HL-60 (cell line): ENCODE data around the gene CYP17A1.

ENCODE experiments used
- TF ChIP-seq, protein P1 (sequence below): IDR thresholded peaks from one replicate; pipeline ENCODE4 v1.5.1; 2011; ENCODE audit warnings: low read length, control low read depth, inconsistent platforms; ENCODE audit not compliant: insufficient read depth
- TF ChIP-seq, protein P2 (sequence below): IDR thresholded peaks from 2 replicates; pipeline ENCODE4 v1.6.1; 2012; ENCODE audit warnings: low read depth; ENCODE audit not compliant: insufficient replicate concordance

DNA sequence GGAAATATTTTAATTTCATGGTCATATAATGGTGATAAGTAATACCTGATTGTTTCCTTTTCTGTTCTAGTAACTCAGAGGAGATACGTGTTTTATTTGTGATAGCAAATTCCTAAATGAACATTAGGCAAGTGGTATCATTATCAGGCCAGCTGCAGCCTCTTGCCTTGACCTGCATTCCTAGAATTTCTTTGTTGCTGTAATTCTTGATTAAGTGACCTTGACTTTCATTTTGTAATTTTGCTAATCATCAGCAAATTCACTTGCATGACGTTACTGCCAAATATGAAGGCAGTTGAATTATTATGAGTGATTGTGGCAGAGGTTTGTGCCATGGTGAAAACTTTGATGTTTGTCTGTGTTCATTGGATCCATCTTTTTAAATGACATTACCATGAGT, 26.4 kb upstream of the CYP17A1 start:
- TF ChIP-seq, protein P1, sequence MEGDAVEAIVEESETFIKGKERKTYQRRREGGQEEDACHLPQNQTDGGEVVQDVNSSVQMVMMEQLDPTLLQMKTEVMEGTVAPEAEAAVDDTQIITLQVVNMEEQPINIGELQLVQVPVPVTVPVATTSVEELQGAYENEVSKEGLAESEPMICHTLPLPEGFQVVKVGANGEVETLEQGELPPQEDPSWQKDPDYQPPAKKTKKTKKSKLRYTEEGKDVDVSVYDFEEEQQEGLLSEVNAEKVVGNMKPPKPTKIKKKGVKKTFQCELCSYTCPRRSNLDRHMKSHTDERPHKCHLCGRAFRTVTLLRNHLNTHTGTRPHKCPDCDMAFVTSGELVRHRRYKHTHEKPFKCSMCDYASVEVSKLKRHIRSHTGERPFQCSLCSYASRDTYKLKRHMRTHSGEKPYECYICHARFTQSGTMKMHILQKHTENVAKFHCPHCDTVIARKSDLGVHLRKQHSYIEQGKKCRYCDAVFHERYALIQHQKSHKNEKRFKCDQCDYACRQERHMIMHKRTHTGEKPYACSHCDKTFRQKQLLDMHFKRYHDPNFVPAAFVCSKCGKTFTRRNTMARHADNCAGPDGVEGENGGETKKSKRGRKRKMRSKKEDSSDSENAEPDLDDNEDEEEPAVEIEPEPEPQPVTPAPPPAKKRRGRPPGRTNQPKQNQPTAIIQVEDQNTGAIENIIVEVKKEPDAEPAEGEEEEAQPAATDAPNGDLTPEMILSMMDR = no peak
- TF ChIP-seq, protein P2, sequence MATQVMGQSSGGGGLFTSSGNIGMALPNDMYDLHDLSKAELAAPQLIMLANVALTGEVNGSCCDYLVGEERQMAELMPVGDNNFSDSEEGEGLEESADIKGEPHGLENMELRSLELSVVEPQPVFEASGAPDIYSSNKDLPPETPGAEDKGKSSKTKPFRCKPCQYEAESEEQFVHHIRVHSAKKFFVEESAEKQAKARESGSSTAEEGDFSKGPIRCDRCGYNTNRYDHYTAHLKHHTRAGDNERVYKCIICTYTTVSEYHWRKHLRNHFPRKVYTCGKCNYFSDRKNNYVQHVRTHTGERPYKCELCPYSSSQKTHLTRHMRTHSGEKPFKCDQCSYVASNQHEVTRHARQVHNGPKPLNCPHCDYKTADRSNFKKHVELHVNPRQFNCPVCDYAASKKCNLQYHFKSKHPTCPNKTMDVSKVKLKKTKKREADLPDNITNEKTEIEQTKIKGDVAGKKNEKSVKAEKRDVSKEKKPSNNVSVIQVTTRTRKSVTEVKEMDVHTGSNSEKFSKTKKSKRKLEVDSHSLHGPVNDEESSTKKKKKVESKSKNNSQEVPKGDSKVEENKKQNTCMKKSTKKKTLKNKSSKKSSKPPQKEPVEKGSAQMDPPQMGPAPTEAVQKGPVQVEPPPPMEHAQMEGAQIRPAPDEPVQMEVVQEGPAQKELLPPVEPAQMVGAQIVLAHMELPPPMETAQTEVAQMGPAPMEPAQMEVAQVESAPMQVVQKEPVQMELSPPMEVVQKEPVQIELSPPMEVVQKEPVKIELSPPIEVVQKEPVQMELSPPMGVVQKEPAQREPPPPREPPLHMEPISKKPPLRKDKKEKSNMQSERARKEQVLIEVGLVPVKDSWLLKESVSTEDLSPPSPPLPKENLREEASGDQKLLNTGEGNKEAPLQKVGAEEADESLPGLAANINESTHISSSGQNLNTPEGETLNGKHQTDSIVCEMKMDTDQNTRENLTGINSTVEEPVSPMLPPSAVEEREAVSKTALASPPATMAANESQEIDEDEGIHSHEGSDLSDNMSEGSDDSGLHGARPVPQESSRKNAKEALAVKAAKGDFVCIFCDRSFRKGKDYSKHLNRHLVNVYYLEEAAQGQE = no peak
